Measurements from ENCODE around the gene TAT.

Gene TAT

GRCh38 chr16:71532366-71532765, 44.5 kb downstream of the TAT start:
- TF ChIP-seq ZNF274 (IDR thresholded peaks at IDR 0.05; ENCODE audit: low read depth, low read length), result no peak
- no peak overlapping the region for H3K4me3 ChIP-seq (ENCODE audit: low read length)

DNA sequence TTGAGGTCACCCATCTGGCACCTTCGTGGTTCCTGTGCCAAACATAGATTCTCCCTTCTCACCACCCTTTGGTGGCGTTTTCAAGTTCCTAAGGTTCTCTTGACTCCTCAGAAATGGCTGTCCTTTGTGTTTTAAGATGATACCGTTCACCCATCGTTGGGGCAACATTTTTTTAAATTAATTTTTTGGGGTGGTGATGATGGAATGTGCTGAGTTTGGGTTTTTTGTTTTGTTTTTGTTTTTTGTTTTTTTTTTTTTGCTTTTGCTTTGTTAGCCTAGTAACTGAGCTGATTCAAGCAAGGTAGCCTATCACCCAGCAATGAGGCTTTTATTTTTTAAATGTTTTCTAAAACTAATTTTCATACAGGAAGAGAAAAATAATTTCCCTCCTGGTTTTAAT, 48.0 kb downstream of the TAT start:
- no peak overlapping the region for H3K4me3 ChIP-seq (ENCODE audit: low read length)
- TF ChIP-seq ZNF274 (IDR thresholded peaks at IDR 0.05; ENCODE audit: low read depth, low read length), result no peak

DNA sequence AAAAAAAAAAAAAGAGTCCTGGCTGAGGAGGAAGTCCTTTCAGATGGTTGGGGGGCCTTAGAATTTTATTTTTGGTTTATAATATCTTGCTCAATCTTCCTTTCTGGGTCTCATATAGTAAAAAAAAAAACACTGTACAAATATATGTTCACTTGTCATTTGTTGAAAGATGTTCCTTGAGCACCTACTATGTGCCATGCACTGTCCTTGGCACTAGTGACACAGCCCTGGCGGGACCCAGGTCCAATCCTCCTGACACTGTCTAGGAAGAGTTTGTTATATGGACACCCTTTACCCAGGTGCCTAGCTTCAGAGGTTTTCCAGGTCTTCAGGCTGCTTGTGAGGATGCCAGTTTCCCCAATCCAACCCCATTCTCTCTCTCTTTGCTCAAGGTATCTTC, 48.6 kb downstream of the TAT start:
- no peak overlapping the region for H3K4me3 ChIP-seq (ENCODE audit: low read length)
- no peak for TF ChIP-seq ZNF274 (IDR thresholded peaks at IDR 0.05; ENCODE audit: low read depth, low read length)

- no peak for TF ChIP-seq ZNF274 (IDR thresholded peaks at IDR 0.05; ENCODE audit: low read depth, low read length)
- no peak within 1 kb of the TSS for H3K4me3 ChIP-seq (ENCODE audit: low read length)
Measured at GRCh38 chr16:71526111-71526631, 50.7 kb downstream of the TAT start, which contains the start of gene CHST4. CHST4 (plus strand) TSS chr16:71526426; CDS start chr16:71536678, 10,252 bp downstream.

DNA sequence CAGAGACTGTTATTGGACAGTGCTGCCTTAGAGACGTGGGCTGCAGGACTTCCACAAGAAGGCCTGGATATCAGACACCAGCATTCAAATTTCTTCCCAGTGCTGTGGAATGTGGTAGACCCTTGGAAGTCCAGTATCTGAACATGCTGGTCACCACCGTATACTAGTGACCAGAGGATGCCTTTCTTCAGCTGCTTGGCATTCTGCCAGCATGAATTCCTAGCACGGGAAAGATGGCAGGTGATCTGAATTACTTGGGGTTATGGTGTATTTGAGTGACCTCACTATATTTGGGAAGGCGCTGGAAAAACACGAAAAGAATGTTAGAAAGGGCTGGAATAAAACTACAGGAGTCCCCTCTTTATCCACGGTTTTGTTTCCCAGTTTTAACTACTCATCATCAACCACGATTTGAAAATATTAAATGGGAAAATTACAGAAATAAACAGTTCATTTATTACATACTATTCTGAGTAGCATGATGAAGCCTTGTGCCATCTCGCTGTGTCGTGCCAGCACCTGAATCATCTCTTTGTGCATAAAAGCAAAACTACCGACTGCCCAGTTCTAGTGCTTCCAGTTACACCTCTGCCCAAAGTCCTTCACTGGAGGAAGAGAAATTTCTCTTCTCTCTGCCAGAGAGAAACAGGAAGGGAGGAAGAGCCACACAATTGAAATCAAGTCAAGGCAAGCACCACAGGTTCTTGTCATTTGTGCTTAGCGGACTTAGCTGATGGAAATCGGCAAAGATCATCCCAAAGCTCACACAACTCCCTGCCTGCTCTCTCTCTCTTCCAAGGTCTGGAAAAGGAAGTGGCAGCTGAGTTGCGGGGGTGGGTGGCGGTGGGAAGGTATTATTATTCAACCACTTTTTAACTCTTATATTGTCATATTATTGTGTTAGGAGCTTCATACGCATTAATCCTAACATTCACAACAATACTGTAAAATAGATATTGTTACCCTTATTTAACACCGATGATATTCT, 52.0 kb downstream of the TAT start:
- no peak for TF ChIP-seq ZNF274 (IDR thresholded peaks at IDR 0.05; ENCODE audit: low read depth, low read length)
- no peak overlapping the region for H3K4me3 ChIP-seq (ENCODE audit: low read length)

DNA sequence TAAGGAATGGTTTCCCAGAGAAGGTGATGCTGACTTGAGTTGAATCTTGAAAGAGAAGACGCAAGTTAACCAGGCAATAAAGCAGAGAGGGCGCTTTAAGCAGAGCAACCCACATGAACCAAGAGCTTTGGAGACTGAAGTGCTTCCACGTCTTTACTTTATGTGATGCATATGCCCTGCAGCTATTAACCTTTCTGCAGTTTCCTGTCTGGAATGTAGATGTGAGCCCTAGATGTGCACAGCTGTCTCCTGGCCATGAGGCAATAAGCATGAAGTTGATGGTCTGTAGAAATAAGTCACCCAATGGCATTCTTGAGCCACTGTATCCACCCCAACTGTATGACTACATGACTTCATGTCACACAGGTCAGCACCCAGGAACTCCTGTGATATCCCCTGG, 56.3 kb downstream of the TAT start:
- H3K4me3 ChIP-seq (ENCODE audit: low read length), result no peak overlapping the region
- TF ChIP-seq ZNF274 (IDR thresholded peaks at IDR 0.05; ENCODE audit: low read depth, low read length), result no peak

Data from GM08714 (cell line).